ENCODE measurements around the gene GPD2.

GRCh38 chr2:156581280-156581679 is 145.1 kb downstream of the GPD2 start:
- TF ChIP-seq GATA3 (IDR thresholded peaks at IDR 0.05; ENCODE audit: low read depth, low read length) (no peak), GATA2 (IDR thresholded peaks at IDR 0.05; ENCODE audit: low read depth, low read length) (no peak)

All from SH-SY5Y (cell line).